Activated CD8-positive, alpha-beta memory T cell treated with anti-CD3 and anti-CD28 coated beads for 48 hours (primary cell): ENCODE results near the gene SYT7.

ENCODE experiments used
- DNase-seq, 3 experiments: peaks; one replicate each; pipeline ENCODE4 v3.0.0-alpha.2; 2020; ENCODE audit warnings: low read depth in 2 of 3, low spot score in 2 of 3

The SYT7 gene

GRCh38 chr11:61502522-61502921, 78.4 kb downstream of the SYT7 start:
- no peak for DNase-seq

DNA sequence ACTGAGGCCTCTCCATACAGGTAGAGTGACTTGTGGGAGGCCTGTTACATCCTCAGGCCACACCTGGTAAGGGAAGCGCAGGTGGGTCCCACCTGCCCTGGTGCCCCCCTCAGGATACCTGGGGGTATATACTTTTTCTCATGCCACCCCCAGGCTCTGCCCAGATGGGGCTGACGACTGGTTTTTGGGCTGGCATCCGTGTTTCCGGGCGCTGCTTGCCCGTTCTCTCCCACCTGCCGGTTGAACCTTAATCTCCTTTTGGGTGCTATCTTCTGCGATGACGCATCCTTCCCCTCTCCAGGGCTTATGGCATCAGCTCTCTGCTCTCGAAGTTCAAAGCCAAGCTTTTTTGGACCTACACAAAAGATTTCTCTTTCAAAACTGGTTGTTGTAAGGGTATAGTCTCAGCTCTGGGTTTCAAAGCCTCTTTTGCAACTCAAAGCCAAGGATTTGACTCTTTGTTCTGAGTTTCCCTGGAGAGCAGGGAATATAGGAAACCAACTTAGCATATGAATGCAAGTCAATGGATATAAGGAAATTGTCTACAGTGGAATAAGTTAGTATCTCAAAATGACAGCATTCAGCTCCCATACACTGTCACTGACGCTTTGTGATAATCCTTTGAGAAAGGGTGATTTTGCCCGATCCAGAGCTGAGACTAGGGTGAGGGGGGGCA, 80.9 kb downstream of the SYT7 start:
- DNase-seq: no peak

DNA sequence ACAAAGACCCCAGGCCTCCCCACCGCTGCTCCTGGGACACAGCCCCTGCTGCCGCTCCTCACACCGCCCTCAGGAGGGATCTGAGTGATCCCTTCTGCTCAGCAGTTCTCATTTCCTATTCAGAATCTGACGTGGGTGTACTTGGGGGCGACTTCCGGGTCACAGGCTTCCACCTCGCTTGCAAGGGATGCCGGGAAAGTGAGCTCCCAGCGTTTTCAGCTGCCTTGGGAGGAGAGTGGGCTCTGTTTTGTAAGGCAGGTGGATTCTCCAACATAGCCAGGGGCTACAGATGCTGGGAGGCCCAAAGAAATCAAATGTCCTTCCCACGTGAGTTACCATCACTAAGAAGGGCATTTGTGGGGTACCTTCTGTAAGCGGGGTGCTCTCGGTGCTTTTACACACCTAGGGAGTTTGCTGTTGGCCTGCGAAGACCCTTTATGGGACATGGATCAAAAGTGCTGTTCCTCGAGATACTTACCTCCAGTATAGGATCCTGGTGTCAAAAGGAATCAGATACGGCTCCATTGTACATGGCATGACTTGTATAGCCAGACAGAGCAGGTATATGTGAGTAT, 82.0 kb downstream of the SYT7 start:
- no peak for DNase-seq

DNA sequence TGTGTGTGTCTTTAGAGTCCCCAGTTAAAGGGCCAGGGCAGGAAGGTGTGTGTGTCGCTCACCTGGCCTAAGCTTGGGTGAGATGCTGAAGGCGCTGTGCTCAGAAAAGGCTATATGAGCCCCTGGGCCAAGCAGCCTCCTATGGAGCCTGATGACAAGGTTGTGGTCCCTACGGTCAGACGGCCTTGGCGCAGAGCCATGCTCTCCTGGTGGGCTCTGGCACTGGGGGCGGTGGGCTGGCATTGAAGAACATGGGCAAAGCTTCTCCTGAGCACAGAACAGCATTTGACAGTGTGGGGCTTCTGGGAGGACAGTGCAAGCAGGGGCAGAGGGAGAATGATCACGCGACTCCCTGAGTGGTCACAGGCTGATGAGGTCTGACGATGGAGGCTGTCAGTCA, 83.0 kb downstream of the SYT7 start:
- no peak for DNase-seq

GRCh38 chr11:61497473-61497872, 83.4 kb downstream of the SYT7 start:
- DNase-seq: no peak

DNA sequence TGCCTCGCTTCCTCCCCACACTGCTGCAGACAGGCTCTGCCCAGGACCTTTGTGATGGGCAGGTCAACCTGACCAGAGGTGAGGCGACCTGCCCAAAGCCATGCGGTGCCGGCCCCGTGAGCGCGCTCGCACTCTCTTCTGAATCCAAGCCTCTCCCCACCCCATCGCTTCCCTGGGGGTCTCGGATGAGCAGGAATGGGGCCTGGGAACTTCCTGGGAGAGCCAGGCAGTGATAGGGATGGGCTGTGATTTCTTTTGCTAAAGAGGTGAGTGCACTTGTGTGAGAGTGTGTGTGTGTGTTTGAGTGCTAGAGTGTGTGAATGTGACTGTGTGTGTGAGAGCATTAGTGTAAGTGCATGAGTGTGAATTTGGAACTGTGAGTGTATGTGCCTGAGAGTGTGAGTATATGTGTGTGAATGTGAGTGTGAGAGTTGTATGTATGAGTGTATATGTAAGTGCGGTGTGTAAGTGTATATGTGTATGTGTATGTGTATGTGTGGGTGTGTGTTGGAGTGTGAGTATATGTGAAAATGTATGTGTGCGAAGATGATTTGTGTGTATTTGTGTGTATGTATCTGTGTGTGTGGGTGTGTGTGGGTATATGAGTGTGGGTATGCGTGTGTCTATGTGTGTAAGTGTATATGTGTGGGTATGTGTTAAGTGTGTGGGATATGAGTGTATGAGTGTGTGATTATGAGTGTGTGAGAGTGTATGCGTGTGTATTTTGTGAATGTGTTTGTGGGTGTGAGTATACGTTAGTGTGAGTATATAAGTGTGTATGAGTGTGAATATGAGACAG, 84.1 kb downstream of the SYT7 start:
- no peak for DNase-seq

GRCh38 chr11:61495801-61496601, 84.9 kb downstream of the SYT7 start:
- DNase-seq: no peak

DNA sequence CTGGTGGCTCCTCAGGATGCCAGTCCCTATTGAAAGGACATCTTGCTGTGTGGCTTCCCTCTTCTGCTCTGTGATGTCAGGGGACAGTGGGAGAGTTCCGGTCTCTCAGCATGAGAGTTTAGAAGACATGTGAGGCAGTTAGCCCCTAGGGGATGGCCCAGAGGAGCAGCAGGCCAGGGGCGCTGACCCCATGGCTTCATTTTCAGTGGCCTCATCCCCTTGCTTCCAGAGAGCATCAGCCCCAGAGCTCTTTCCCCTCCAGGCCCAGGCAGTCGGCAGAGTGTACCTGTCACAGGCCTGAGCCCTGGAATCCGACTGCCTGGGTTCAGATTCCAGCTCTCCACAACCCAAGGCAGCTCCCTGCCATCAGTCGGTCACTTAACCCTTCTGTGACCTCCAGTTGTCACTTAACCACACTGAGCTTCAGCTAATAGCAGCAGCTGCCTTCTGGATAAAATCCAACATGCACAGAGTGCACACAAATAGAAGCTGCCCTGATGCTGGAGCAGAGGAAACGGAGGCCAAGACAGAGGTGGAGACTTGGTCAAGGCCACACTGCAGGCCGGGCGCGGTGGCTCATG, 86.4 kb downstream of the SYT7 start:
- no peak for DNase-seq

DNA sequence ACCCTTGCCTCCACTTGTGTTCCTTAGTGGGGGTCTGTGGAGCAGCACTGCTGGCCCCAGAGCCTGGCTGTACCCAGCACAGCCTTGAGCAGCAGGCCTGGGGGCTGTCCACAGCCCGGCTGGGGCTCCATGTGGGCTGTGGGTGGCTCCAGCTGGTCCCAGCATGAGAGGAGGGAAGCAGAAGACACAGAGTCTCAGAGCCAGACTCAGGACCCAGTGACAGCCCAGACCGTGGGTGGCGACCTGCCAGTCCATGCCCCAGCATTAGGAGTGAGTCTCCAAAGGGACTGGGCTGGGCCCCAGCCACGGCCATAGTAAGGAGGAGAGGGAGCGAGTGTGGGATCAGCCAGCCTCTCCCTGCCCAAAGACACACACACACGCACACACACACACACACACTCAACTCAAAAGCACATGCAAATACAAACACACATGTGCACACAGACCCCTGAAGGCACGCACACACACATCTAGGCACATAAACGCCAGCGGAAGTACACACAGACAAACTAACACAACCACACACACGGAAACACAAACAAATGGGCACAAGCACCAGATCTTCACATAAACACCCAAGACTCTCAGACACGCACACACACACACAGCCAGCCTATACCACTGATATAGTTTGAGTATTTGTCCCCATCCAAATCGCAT, 89.0 kb downstream of the SYT7 start:
- no peak for DNase-seq

DNA sequence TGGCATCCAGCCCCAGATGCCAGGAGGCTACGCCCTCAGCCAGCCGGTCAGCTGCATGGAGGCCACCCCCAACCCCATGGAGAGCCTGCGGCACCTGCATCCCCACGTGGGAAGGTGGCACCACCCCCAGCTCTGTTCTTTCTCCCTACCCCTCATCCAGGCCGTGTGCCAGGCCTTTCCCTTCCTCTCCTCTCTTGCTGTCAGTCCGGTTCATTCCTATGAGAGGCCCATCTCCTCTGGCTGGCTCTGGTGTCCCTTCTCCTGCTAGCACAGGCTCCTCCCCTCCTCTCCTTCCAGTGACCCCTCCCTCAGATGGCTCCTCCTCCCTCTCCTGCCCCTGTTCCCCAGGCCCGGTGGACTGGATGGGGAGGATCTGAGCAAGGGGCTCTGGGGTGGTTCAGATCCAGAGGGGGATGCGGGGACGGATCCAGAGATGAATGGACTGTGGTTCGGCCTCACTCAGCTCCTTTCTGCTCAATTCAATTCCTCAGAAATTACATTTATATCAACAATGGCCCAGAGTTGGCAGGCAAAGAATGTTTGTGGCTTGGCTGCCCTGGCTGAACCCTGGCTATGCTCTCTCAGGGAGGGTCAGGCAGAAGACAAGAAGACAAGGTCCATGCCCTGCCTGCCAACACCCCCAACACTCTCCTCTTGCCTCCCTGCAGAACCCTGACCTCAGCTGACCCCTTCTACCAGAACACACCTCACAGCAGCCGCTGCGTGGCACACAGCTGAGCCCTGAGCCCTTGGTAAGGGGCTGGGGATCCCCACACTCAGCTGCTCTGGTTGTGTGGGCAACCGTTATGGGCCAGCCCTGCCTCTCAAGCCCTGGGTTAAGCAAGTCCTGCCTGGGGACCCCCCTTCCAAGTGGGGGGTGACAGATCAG, 90.8 kb downstream of the SYT7 start:
- no peak for DNase-seq

GRCh38 chr11:61488651-61489291, 92.1 kb downstream of the SYT7 start:
- no peak for DNase-seq

- DNase-seq: no peak
These were observed 93.4 kb downstream of the SYT7 start for GRCh38 chr11:61487342-61488025.

DNA sequence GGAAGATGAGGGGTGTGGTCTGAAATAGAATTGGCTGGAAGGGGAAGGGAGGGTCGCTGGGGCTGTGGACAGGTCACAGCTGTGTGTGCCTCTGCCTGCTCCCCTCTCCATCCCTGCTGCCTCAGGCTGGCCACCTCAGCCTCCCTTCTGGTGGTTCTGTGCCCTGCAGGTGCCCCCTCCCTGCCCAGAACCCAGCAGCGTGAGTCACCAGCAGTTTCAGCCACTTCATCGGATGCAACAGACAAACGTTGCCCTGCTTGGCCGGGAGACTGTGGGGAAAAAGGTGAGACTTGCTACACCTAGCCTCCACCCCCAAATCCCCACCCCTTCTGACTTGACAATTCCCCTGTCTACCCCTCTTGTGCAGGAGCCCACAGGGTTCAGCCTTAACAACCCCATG, 94.1 kb downstream of the SYT7 start:
- DNase-seq: no peak

DNA sequence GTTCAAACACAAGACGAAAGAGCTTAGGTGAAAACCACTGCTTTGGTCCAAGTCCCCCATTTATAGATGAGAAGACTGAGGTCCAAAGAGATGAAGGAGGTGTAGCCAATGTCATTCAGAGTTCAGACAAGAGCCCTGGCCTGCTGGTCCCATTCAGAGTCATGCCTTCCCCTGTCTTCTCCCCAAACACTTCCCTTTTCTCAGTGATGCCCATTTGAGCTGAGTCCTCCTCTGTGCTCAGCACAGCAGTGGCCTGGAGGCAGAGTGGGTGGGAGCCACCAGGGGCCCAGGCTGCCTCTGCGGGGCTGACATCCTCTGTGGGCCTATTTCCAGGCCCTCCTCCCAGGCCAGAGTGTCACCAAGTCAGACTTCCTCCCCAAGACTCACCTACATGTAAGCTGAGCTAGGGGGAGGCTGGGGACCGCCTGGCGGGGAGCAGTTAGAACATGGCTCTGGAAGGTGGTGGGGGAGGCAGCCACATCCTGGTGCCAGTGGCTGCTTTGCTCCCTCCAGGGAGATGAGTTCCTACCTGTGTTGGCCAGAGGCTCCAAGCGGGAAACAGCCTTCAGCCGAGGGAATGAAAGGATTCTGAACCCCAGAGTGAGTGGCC, 94.8 kb downstream of the SYT7 start:
- no peak for DNase-seq

DNA sequence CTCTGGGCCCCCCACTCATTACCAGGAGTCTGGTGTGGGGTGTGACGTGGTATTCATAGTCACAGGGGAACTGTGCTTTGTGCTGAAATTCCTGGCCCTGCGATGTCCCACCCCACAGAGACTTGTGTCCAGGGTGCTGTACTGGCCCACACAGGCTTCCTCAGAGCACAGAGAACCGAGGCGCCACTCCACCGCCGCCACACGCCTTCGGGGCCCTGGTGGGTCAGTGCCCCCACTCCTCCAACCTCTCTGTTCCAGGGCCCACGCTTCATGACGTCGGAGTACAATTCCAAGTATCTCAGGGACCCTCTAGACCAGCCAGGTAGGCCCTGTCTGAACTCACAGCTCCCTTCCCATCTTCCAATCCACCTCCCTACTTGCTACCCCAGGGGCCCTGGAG, 95.8 kb downstream of the SYT7 start:
- no peak for DNase-seq

GRCh38 chr11:61484541-61484940, 96.3 kb downstream of the SYT7 start:
- DNase-seq: no peak

GRCh38 chr11:61482513-61482912, 98.4 kb downstream of the SYT7 start:
- no peak for DNase-seq

DNA sequence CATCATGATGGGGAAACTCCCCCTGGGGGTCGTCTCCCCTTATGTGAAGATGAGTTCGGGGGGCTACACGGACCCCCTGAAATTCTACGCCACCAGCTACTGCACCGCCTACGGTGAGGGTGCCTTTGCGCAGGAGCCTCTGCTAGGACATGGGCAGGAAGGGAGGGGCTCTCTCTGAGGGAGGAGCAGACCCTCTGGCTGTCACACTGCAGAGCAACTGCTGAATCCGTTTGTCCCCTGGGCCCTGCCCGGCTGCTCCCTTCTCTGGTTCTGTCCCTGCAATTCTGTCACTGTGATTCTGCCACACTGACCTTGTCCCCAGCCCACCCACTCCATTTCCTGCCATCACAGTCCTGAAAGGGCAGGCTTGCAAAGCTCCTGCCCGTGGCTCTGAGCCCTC, 99.1 kb downstream of the SYT7 start:
- no peak for DNase-seq
